ENCODE measurements around the gene PNPO.

The PNPO gene

DNA sequence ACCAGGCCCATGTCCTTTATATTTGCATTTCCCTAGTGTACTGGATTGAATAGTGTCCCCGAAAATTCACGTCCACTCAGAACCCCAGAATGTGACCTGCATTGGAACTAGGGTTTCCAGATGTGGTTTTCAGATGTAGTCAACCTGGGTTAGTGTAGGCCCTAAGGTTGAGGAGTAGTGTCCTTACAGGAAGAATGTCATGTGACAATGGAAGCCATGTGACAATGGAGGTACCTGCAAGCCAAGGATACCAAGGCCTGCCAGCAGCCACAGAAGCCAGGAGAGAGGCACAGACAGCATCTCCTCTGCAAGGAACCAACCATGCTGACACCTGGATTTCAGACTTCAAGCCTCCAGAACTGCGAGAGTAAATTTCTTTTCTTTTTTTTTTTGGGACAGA, 21.5 kb downstream of the PNPO start:
- TF ChIP-seq, protein P1, sequence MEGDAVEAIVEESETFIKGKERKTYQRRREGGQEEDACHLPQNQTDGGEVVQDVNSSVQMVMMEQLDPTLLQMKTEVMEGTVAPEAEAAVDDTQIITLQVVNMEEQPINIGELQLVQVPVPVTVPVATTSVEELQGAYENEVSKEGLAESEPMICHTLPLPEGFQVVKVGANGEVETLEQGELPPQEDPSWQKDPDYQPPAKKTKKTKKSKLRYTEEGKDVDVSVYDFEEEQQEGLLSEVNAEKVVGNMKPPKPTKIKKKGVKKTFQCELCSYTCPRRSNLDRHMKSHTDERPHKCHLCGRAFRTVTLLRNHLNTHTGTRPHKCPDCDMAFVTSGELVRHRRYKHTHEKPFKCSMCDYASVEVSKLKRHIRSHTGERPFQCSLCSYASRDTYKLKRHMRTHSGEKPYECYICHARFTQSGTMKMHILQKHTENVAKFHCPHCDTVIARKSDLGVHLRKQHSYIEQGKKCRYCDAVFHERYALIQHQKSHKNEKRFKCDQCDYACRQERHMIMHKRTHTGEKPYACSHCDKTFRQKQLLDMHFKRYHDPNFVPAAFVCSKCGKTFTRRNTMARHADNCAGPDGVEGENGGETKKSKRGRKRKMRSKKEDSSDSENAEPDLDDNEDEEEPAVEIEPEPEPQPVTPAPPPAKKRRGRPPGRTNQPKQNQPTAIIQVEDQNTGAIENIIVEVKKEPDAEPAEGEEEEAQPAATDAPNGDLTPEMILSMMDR (IDR thresholded peaks at IDR 0.05; ENCODE audit: borderline replicate concordance, extremely low read depth, low read length, poor library complexity, severe bottlenecking): no peak
- TF ChIP-seq EZH2 (IDR thresholded peaks at IDR 0.05; ENCODE audit: borderline replicate concordance, low read depth, low read length, severe bottlenecking): no peak
- ATAC-seq (ENCODE audit: insufficient read depth, low read depth): no peak

DNA sequence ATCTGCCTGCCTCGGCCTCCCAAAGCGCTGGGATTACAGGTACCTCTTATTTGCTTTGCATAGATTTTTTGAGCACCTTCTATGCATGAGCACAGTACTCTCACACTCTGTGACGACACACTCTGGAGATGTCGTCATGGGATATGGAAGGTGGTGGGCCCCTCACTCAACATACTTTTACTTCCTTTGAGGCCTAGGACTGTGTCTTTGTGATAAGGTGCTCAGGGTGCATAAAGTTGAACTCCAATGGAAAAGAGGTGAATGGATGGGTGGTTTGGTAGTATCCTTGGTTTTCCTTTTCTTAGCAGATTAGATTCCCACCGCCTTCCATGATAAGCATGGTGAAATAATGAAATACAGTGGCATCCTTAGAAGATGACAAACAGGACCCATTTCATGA, 23.5 kb downstream of the PNPO start:
- Histone ChIP-seq H3K27ac (ENCODE audit: low read length) (no peak overlapping the region), H4K20me1 (ENCODE audit: insufficient read depth, low read length) (no peaks in the 10 kb centered on the region), H3K36me3 (ENCODE audit: insufficient read depth, low read length) (no peaks in the 10 kb centered on the region), H3K4me1 (ENCODE audit: insufficient read depth, low read length) (peaks cover 3% of the 10 kb centered on the region), H3K9ac (ENCODE audit: low read depth, low read length) (no peak overlapping the region), H3K4me2 (ENCODE audit: insufficient read depth, low read length) (no peak overlapping the region), H3K27me3 (ENCODE audit: insufficient read depth, low read length, poor library complexity) (no peaks in the 10 kb centered on the region), H2AFZ (ENCODE audit: low read depth, low read length) (no peak overlapping the region), H3K79me2 (ENCODE audit: insufficient read depth, low read length) (no peaks in the 10 kb centered on the region), H3K9me3 (ENCODE audit: insufficient read depth, low read length, severe bottlenecking) (no peaks in the 10 kb centered on the region), H3K4me3 (ENCODE audit: low read depth in 1 of 2, low read length in 2 of 2) (no peak overlapping the region)
- DNase-seq (no peak), ATAC-seq (ENCODE audit: insufficient read depth, low read depth) (no peak)
- TF ChIP-seq, protein P1 (IDR thresholded peaks at IDR 0.05; ENCODE audit: borderline replicate concordance, extremely low read depth, low read length, poor library complexity, severe bottlenecking): no peak
- TF ChIP-seq EZH2 (IDR thresholded peaks at IDR 0.05; ENCODE audit: borderline replicate concordance, low read depth, low read length, severe bottlenecking): no peak

More for the DNA sequence above, 21.5 kb downstream of the PNPO start:
- no peaks in the 10 kb centered on the region for H3K27me3 ChIP-seq (ENCODE audit: insufficient read depth, low read length, poor library complexity)
- H3K4me3 ChIP-seq (ENCODE audit: low read depth in 1 of 2, low read length in 2 of 2): no peak overlapping the region
- DNase-seq: no peak
- H3K9ac ChIP-seq (ENCODE audit: low read depth, low read length): no peak overlapping the region
- H3K4me1 ChIP-seq (ENCODE audit: insufficient read depth, low read length): no peaks in the 10 kb centered on the region
- no peak overlapping the region for H3K4me2 ChIP-seq (ENCODE audit: insufficient read depth, low read length)
- H2AFZ ChIP-seq (ENCODE audit: low read depth, low read length): no peak overlapping the region
- H3K79me2 ChIP-seq (ENCODE audit: insufficient read depth, low read length): no peaks in the 10 kb centered on the region
- no peaks in the 10 kb centered on the region for H3K36me3 ChIP-seq (ENCODE audit: insufficient read depth, low read length)
- no peaks in the 10 kb centered on the region for H4K20me1 ChIP-seq (ENCODE audit: insufficient read depth, low read length)
- H3K27ac ChIP-seq (ENCODE audit: low read length): no peak overlapping the region
- no peaks in the 10 kb centered on the region for H3K9me3 ChIP-seq (ENCODE audit: insufficient read depth, low read length, severe bottlenecking)

DNA sequence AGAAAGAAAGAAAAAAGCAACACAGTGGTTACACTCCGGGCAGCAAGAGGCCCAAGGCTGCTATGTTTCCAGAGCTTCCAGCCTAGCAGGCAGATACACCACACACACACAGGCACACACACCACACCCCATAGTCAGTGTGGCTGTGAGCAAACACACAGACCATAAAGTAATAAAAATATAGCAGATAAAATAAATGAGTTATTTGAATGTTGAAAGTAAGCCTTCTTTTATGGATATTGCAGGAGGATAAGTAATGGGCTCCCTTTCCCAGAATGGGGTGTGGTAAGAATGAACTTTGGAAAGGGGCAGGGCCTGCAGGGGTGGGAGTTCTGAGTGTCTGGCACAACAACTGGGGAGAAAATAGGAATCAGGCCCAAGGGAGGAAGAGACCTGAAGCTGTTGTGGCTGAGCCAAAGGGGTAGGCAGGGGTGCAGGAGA, 24.7 kb downstream of the PNPO start:
- no peaks in the 10 kb centered on the region for H3K9me3 ChIP-seq (ENCODE audit: insufficient read depth, low read length, severe bottlenecking)
- ATAC-seq (ENCODE audit: insufficient read depth, low read depth) (no peak), DNase-seq (no peak)
- no peaks in the 10 kb centered on the region for H4K20me1 ChIP-seq (ENCODE audit: insufficient read depth, low read length)
- H3K4me3 ChIP-seq (ENCODE audit: low read depth in 1 of 2, low read length in 2 of 2): no peak overlapping the region
- H3K4me2 ChIP-seq (ENCODE audit: insufficient read depth, low read length): no peak overlapping the region
- H3K79me2 ChIP-seq (ENCODE audit: insufficient read depth, low read length): peaks cover 3% of the 10 kb centered on the region
- peaks cover 11% of the 10 kb centered on the region for H3K4me1 ChIP-seq (ENCODE audit: insufficient read depth, low read length)
- TF ChIP-seq, protein P1 (IDR thresholded peaks at IDR 0.05; ENCODE audit: borderline replicate concordance, extremely low read depth, low read length, poor library complexity, severe bottlenecking): no peak
- TF ChIP-seq EZH2 (IDR thresholded peaks at IDR 0.05; ENCODE audit: borderline replicate concordance, low read depth, low read length, severe bottlenecking): no peak
- H3K27ac ChIP-seq (ENCODE audit: low read length): no peak overlapping the region
- no peak overlapping the region for H2AFZ ChIP-seq (ENCODE audit: low read depth, low read length)
- no peak overlapping the region for H3K9ac ChIP-seq (ENCODE audit: low read depth, low read length)
- H3K36me3 ChIP-seq (ENCODE audit: insufficient read depth, low read length): no peaks in the 10 kb centered on the region; the same call in 1 of the 2 replicates
- no peaks in the 10 kb centered on the region for H3K27me3 ChIP-seq (ENCODE audit: insufficient read depth, low read length, poor library complexity)
